M059J (cell line): Measurements from ENCODE around the gene POLR3E. TPM values are rescaled to one million over a fixed set of nuclear protein-coding genes. Genes with fewer than 3 reads are reported as not detected.
"Not testable (repeated sequence)": the region's sequence is repeated elsewhere in the genome, so short reads cannot be mapped to it uniquely, and the experiment has no call there.

Experiments
- DNase-seq: peaks from one replicate; pipeline ENCODE4 v3.0.0-alpha.2; 2012; ENCODE audit warnings: low read depth
- total RNA-seq: library from RNA; depleted of rRNA; stranded (reverse); fragments of >200 nt; shearing (Covaris generic); gene quantifications from 2 replicates; pipeline ENCODE4 v1.2.3, GENCODE V29; 2014

Gene POLR3E
- total RNA-seq, 1 experiment from 2014 or later = 21.2 TPM

GRCh38 chr16:22360963-22361659 is 63.9 kb downstream of the POLR3E start:
- DNase-seq = no peak

GRCh38 chr16:22364241-22364640 is 67.0 kb downstream of the POLR3E start:
- DNase-seq = no peak

GRCh38 chr16:22366371-22366770 is 69.2 kb downstream of the POLR3E start:
- DNase-seq = no peak

- no peak for DNase-seq
Measured at GRCh38 chr16:22366889-22367288, 69.7 kb downstream of the POLR3E start.

- DNase-seq = not testable (repeated sequence)
Measured at GRCh38 chr16:22368200-22368826, 71.1 kb downstream of the POLR3E start.

GRCh38 chr16:22369221-22369811 is 72.1 kb downstream of the POLR3E start:
- DNase-seq = peak; percentile 63

GRCh38 chr16:22370038-22370820 is 73.0 kb downstream of the POLR3E start:
- peak; percentile 34 for DNase-seq

GRCh38 chr16:22372882-22373661 is 75.9 kb downstream of the POLR3E start:
- no peak for DNase-seq

- DNase-seq = peak; percentile 36
Measured at GRCh38 chr16:22373662-22374310, 76.6 kb downstream of the POLR3E start.

- peak; percentile 96 for DNase-seq
Measured at GRCh38 chr16:22374311-22375116, 77.3 kb downstream of the POLR3E start, which contains the start of gene CDR2. Gene CDR2, minus strand, starts transcription at chr16:22374619. Its CDS starts 310 bp downstream, at chr16:22374309.

- DNase-seq = no peak
Measured at GRCh38 chr16:22375117-22375962, 78.1 kb downstream of the POLR3E start.

- no peak for DNase-seq
Measured at GRCh38 chr16:22375963-22376640, 78.9 kb downstream of the POLR3E start.

GRCh38 chr16:22379656-22380055 is 82.4 kb downstream of the POLR3E start:
- no peak for DNase-seq

- no peak for DNase-seq
Measured at GRCh38 chr16:22380529-22380928, 83.3 kb downstream of the POLR3E start.

- no peak for DNase-seq
Measured at GRCh38 chr16:22381392-22381791, 84.2 kb downstream of the POLR3E start.

- DNase-seq = no peak
Measured at GRCh38 chr16:22383827-22384226, 86.6 kb downstream of the POLR3E start.
